Transverse colon (tissue), 4 donors: ENCODE results near the gene PDZD2. TPM values are rescaled to one million over a fixed set of nuclear protein-coding genes. Genes with fewer than 3 reads are reported as not detected.
"Not testable (repeated sequence)": the region's sequence is repeated elsewhere in the genome, so short reads cannot be mapped to it uniquely, and the experiment has no call there.

Experiments
- DNase-seq: peaks from one replicate; pipeline ENCODE4 v3.0.0-alpha.2; 2019
- H3K27ac ChIP-seq, 4 donors: fragments of 200-600 bp; sonication (generic); 2 replicates each; pipeline ENCODE4 v1.5.1; 2016 to 2018; ENCODE audit warnings: inconsistent platforms in 4 of 4
- H3K27me3 ChIP-seq: fragments of 200-600 bp; sonication (generic); 2 replicates; pipeline ENCODE4 v1.5.1; 2017; ENCODE audit warnings: inconsistent platforms
- H3K36me3 ChIP-seq, 4 donors: fragments of 200-600 bp; sonication (generic); 2 replicates each; pipeline ENCODE4 v1.5.1; 2017 to 2019; ENCODE audit warnings: inconsistent platforms in 4 of 4
- H3K4me1 ChIP-seq, 4 donors: fragments of 200-600 bp; sonication (generic); 2 replicates each; pipeline ENCODE4 v1.5.1; 2017 to 2020; ENCODE audit warnings: inconsistent platforms in 4 of 4
- H3K4me3 ChIP-seq, 4 donors: fragments of 200-600 bp; sonication (generic); 1 replicate in 1 of 4; 2 replicates in 3 of 4; pipeline versions ENCODE4 v1.5.1 to v1.6.1; 2017 to 2019; ENCODE audit warnings: inconsistent platforms in 4 of 4
- H3K9me3 ChIP-seq, 2 donors: fragments of 200-600 bp; sonication (generic); 2 replicates each; pipeline ENCODE4 v1.5.1; 2017 to 2019; ENCODE audit warnings: inconsistent platforms in 2 of 2
- EP300 ChIP-seq: sonication (generic); formaldehyde crosslinking; IDR thresholded peaks from one replicate; pipeline ENCODE4 v1.6.1; 2017; ENCODE audit warnings: antibody characterized with exemption, low read depth
- POLR2A ChIP-seq: fragments of 450-650 bp; IDR thresholded peaks from one replicate; pipeline ENCODE4 v1.6.1; 2016; ENCODE audit warnings: antibody characterized with exemption, mild to moderate bottlenecking, moderate library complexity
- POLR2AphosphoS5 ChIP-seq, 3 donors: sonication (generic); formaldehyde crosslinking; IDR thresholded peaks; one replicate each; pipeline ENCODE4 v1.6.1; 2016; ENCODE audit warnings: antibody characterized with exemption in 3 of 3
- WGBS, 2 donors: methylation state at CpG; one replicate each; pipeline ENCODE4 v1.1.5; 2018; ENCODE audit warnings: low coverage in 1 of 2; 5-methylcytosine and 5-hydroxymethylcytosine counted together
- in situ Hi-C, 4 donors: fragments of 200-750 bp; cut with MboI; loops; one replicate each; pipeline versions ENCODE4 v1.15.0 to v1.15.1; 2017; ENCODE audit warnings: low sequenced_read_pairs in 3 of 4, low pct_ligation_motif_present in 1 of 4, low pct_unique_long_range_greater_than_20kb in 1 of 4
- intact Hi-C: fragments of 100-400 bp; cut with DNase I; formaldehyde crosslinking; loops from one replicate; pipeline ENCODE4 v1.15.1; 2023; ENCODE audit warnings: low total_unique reads
- total RNA-seq, 4 donors: library from RNA; depleted of rRNA; stranded (reverse); fragments of >200 nt; gene quantifications; one replicate each; pipeline ENCODE4 v1.1.0, GENCODE V29; 2016
- TF ChIP-seq, protein P1 (sequence below), 5 experiments: fragments of 200-600 bp in 3 of 5; fragments of 450-650 bp in 2 of 5; sonication (generic) in 3 of 5; IDR thresholded peaks; 1 replicate in 2 of 5; 2 replicates in 3 of 5; pipeline ENCODE4 v1.5.1; 2016 to 2017; ENCODE audit warnings: antibody characterized with exemption in 5 of 5, inconsistent platforms in 3 of 5, mild to moderate bottlenecking in 2 of 5, moderate library complexity in 1 of 5

Gene PDZD2
- total RNA-seq, 4 donors from 2014 or later: 2.0 to 3.7 (median 2.8) TPM

DNA sequence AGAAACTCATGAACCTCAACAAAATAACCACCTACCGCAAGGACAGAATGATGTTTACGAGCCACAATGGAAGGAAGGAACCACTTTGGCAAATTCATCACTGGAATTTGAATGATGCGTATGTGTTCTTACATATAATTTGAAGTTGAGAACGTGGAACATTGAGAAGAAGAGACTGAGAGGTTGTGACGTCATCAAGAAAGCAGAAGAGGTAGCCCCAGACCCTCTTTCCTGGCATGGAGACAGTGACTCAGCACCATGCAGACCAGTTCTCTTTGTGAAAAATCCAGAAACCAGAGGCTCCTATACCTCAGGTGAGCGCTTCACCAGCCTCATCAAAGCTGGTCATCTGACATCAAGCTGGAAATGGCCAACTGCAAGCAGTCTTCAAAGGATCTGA lies 124.5 kb downstream of the PDZD2 start:
- TF ChIP-seq EP300: no peak
- TF ChIP-seq, protein P1, sequence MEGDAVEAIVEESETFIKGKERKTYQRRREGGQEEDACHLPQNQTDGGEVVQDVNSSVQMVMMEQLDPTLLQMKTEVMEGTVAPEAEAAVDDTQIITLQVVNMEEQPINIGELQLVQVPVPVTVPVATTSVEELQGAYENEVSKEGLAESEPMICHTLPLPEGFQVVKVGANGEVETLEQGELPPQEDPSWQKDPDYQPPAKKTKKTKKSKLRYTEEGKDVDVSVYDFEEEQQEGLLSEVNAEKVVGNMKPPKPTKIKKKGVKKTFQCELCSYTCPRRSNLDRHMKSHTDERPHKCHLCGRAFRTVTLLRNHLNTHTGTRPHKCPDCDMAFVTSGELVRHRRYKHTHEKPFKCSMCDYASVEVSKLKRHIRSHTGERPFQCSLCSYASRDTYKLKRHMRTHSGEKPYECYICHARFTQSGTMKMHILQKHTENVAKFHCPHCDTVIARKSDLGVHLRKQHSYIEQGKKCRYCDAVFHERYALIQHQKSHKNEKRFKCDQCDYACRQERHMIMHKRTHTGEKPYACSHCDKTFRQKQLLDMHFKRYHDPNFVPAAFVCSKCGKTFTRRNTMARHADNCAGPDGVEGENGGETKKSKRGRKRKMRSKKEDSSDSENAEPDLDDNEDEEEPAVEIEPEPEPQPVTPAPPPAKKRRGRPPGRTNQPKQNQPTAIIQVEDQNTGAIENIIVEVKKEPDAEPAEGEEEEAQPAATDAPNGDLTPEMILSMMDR (IDR thresholded peaks at IDR 0.05): no peak
- TF ChIP-seq POLR2A: no peak
- WGBS, 2 donors: 83 to 89% methylated on average over 5 to 6 of the region's 6 CpGs
- Histone ChIP-seq H3K9me3 (no peaks in the 10 kb centered on the region), H3K4me3 (no peak overlapping the region), H3K27ac (no peak overlapping the region), H3K36me3 (no peaks in the 10 kb centered on the region), H3K27me3 (no peaks in the 10 kb centered on the region), H3K4me1 (no peaks in the 10 kb centered on the region)
- no peak for DNase-seq
- intact Hi-C loops: no loop called here
- in situ Hi-C loops: no loop called here

DNA sequence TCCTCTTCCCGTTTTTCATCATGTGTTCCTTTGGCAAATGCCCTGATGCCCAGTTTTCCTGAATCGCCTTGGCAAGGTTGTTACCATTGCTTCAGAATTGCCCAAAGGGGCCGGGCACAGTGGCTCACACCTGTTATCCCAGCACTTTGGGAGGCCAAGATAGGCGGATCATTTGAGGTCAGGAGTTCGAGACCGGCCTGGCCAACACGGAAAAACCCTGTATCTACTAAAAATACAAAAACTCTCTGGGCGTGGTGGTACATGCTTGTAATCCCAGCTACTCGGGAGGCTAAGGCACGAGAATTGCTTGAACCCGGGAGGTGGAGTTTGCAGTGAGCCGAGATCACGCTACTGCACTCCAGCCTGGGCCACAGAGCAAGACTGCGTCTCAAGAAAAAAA lies 125.8 kb downstream of the PDZD2 start:
- H3K36me3 ChIP-seq, in situ Hi-C loops, H3K27me3 ChIP-seq, intact Hi-C loops, H3K4me1 ChIP-seq, H3K4me3 ChIP-seq, DNase-seq, H3K9me3 ChIP-seq, H3K27ac ChIP-seq: not testable (repeated sequence)
- WGBS, 2 donors: 82% methylated on average over 14 of the region's 14 CpGs; no CpG with 5 or more reads in 1 of the 2 donors

- 71 to 85% methylated on average over 4 of the region's 4 CpGs for WGBS, 2 donors
- Histone ChIP-seq H3K9me3 (no peaks in the 10 kb centered on the region), H3K4me1 (no peaks in the 10 kb centered on the region), H3K4me3 (no peak overlapping the region), H3K27ac (no peak overlapping the region), H3K27me3 (no peaks in the 10 kb centered on the region), H3K36me3 (no peaks in the 10 kb centered on the region)
- in situ Hi-C loops (no loop called here), intact Hi-C loops (no loop called here)
- TF ChIP-seq EP300 (no peak), POLR2AphosphoS5 (IDR thresholded peaks at IDR 0.05) (no peak), POLR2A (no peak)
- TF ChIP-seq, protein P1 (IDR thresholded peaks at IDR 0.05): no peak
- DNase-seq: no peak
Observed at GRCh38 chr5:31767335-31768031, 128.6 kb downstream of the PDZD2 start.

DNA sequence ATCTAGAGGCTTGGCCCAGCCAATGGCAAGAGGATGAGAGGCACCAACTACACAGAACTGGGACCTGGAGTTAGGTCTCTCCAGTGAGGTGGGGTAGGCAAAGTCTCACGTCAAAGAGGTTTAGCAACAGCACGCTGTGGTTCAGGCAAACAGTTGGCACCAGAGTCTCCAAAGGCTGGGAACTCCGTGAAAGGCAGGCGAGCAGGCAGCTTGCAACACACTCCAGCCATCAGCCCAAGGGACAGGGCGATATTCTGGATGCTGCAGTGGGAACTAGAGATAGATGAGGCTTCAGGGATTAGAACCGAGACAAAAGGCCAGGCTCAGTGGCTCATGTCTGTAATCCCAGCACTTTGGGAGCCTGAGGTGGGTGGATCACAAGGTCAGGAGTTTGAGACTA lies 129.1 kb downstream of the PDZD2 start:
- no peaks in the 10 kb centered on the region for H3K27me3 ChIP-seq
- intact Hi-C loops: no loop called here
- H3K4me1 ChIP-seq: no peaks in the 10 kb centered on the region
- WGBS, 2 donors: 83 to 94% methylated on average over 3 to 6 of the region's 6 CpGs
- TF ChIP-seq, protein P1 (IDR thresholded peaks at IDR 0.05): no peak
- TF ChIP-seq POLR2AphosphoS5 (IDR thresholded peaks at IDR 0.05): no peak
- no peak for TF ChIP-seq POLR2A
- no peak for TF ChIP-seq EP300
- H3K4me3 ChIP-seq: no peak overlapping the region
- no peak for DNase-seq
- no peak overlapping the region for H3K27ac ChIP-seq
- in situ Hi-C loops: no loop called here
- H3K9me3 ChIP-seq: no peaks in the 10 kb centered on the region
- no peaks in the 10 kb centered on the region for H3K36me3 ChIP-seq

DNA sequence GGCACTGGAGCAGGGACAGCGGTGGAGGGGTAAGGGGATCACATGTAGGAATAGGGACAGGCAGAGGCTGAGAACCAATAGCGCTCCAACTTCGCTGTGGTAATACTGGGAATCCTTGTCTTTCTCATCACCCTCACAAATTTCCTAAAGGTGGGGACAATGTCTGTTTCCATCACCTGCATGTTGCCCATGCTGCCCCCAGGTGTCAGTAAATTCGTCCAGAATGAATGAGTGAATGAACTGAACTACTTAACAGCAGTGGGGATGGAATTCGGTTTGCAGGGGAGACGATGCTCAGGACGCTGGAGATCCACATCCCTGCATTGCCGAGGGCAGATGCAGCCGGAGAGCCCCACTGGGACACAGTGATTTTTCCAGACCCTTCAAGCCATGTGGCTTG lies 129.9 kb downstream of the PDZD2 start:
- no peaks in the 10 kb centered on the region for H3K9me3 ChIP-seq
- no peaks in the 10 kb centered on the region for H3K36me3 ChIP-seq
- no peak for DNase-seq
- intact Hi-C loops: no loop called here
- no peak overlapping the region for H3K4me3 ChIP-seq
- 80 to 94% methylated on average over 2 to 9 of the region's 9 CpGs for WGBS, 2 donors
- TF ChIP-seq, protein P1 (IDR thresholded peaks at IDR 0.05): no peak
- TF ChIP-seq POLR2A (no peak), EP300 (no peak), POLR2AphosphoS5 (IDR thresholded peaks at IDR 0.05) (no peak)
- H3K4me1 ChIP-seq: no peaks in the 10 kb centered on the region
- in situ Hi-C loops: no loop called here
- no peak overlapping the region for H3K27ac ChIP-seq
- H3K27me3 ChIP-seq: no peaks in the 10 kb centered on the region
